ENCODE data around the gene TMEM163.
"Not testable (repeated sequence)": the region's sequence is repeated elsewhere in the genome, so short reads cannot be mapped to it uniquely, and the experiment has no call there.

The TMEM163 gene

GRCh38 chr2:134660626-134661402 is 58.0 kb downstream of the TMEM163 start:
- DNase-seq: no peak

- no peak for DNase-seq
Measured at GRCh38 chr2:134659724-134660123, 59.1 kb downstream of the TMEM163 start.

GRCh38 chr2:134657650-134658250 is 61.0 kb downstream of the TMEM163 start:
- peak; percentile 33 for DNase-seq

- not testable (repeated sequence) for DNase-seq
Measured at GRCh38 chr2:134656391-134656790, 62.4 kb downstream of the TMEM163 start.

- DNase-seq: no peak
Measured at GRCh38 chr2:134648586-134648985, 70.2 kb downstream of the TMEM163 start.

- no peak for DNase-seq
Measured at GRCh38 chr2:134647607-134648256, 71.1 kb downstream of the TMEM163 start.

GRCh38 chr2:134642938-134643337 is 75.9 kb downstream of the TMEM163 start:
- DNase-seq: no peak

GRCh38 chr2:134640494-134640893 is 78.3 kb downstream of the TMEM163 start:
- no peak for DNase-seq

- peak; percentile 15 for DNase-seq
Measured at GRCh38 chr2:134639265-134639664, 79.5 kb downstream of the TMEM163 start.

GRCh38 chr2:134636714-134637113 is 82.1 kb downstream of the TMEM163 start:
- peak; percentile 2 for DNase-seq

GRCh38 chr2:134634054-134634753 is 84.6 kb downstream of the TMEM163 start:
- DNase-seq: no peak

GRCh38 chr2:134630504-134631159 is 88.2 kb downstream of the TMEM163 start:
- no peak for DNase-seq

- DNase-seq: no peak
Measured at GRCh38 chr2:134628453-134628852, 90.3 kb downstream of the TMEM163 start.

GRCh38 chr2:134626781-134627180 is 92.0 kb downstream of the TMEM163 start:
- DNase-seq: no peak

- no peak for DNase-seq
Measured at GRCh38 chr2:134625311-134625710, 93.5 kb downstream of the TMEM163 start.

- DNase-seq: peak; percentile 75
Measured at GRCh38 chr2:134623796-134624195, 95.0 kb downstream of the TMEM163 start.

- peak; percentile 30 for DNase-seq
Measured at GRCh38 chr2:134623046-134623445, 95.8 kb downstream of the TMEM163 start.

GRCh38 chr2:134621939-134622705 is 96.7 kb downstream of the TMEM163 start:
- peak; percentile 37 for DNase-seq

- DNase-seq: no peak
Measured at GRCh38 chr2:134619250-134619649, 99.5 kb downstream of the TMEM163 start.

- not testable (repeated sequence) for DNase-seq
Measured at GRCh38 chr2:134615480-134615879, 103.3 kb downstream of the TMEM163 start.

- no peak for DNase-seq
Measured at GRCh38 chr2:134611316-134611715, 107.5 kb downstream of the TMEM163 start.

- no peak for DNase-seq
Measured at GRCh38 chr2:134610871-134611270, 107.9 kb downstream of the TMEM163 start.

Measured in suppressor macrophage treated with lipopolysaccharide for 4 hours (primary cell).